Panc1 (cell line): Measurements from ENCODE around the gene ATF3. TPM values are rescaled to one million over a fixed set of nuclear protein-coding genes. Genes with fewer than 3 reads are reported as not detected.

Source experiments
- ATAC-seq: fragments of 200-7000 bp; cut with Tn5 transposase; 2 replicates; pipeline ENCODE4 v1.9.1; 2020; ENCODE audit warnings: mild to moderate bottlenecking, moderate library complexity
- BruUV-seq: library from RNA; stranded (reverse); fragments of 400-500 nt; replicated peaks from 2 replicates; lab custom pipeline; 2021; lab: Mats Ljungman, UMichigan
- CTCF ChIA-PET: fragments of 300-600 bp; sonication (Branson Sonifier 250); formaldehyde crosslinking; loops from one replicate; lab custom pipeline; 2022; ENCODE audit warnings: antibody characterized with exemption; lab: Charles Lee
- POLR2A ChIA-PET: fragments of 300-600 bp; sonication (Branson Sonifier 250); formaldehyde crosslinking; loops from one replicate; lab custom pipeline; 2022; ENCODE audit warnings: antibody characterized with exemption; lab: Charles Lee
- DNase-seq: peaks from one replicate; pipeline ENCODE4 v3.0.0-alpha.2; 2010; ENCODE audit warnings: low read depth, low spot score
- H3K27ac ChIP-seq: 2 replicates; pipeline ENCODE4 v1.5.1; 2011; ENCODE audit warnings: mild to moderate bottlenecking, low read length, inconsistent platforms
- H3K27me3 ChIP-seq: fragments of 200-500 bp; sonication (Bioruptor generic); 2 replicates; pipeline ENCODE4 v1.6.0; 2014; ENCODE audit warnings: low read length, inconsistent platforms; ENCODE audit not compliant: control insufficient read depth, insufficient read depth
- H3K36me3 ChIP-seq: fragments of 200-500 bp; sonication (Bioruptor generic); 2 replicates; pipeline ENCODE4 v1.5.1; 2014; ENCODE audit warnings: inconsistent platforms, mild to moderate bottlenecking, low read length, moderate library complexity; ENCODE audit not compliant: control insufficient read depth, insufficient read depth
- H3K4me1 ChIP-seq: 2 replicates; pipeline ENCODE4 v1.5.1; 2011; ENCODE audit warnings: inconsistent platforms, mild to moderate bottlenecking, low read length, moderate library complexity; ENCODE audit not compliant: control insufficient read depth, insufficient read depth
- H3K4me3 ChIP-seq, 2 experiments: 2 replicates each; pipeline ENCODE4 v1.5.1; 2011 to 2012; ENCODE audit warnings: low read depth in 2 of 2, low read length in 2 of 2, mild to moderate bottlenecking in 2 of 2, inconsistent platforms in 1 of 2, moderate library complexity in 1 of 2
- H3K9me3 ChIP-seq: fragments of 200-500 bp; sonication (Bioruptor generic); 2 replicates; pipeline ENCODE4 v1.5.1; 2014; ENCODE audit warnings: low read depth, mild to moderate bottlenecking, inconsistent platforms, low read length, moderate library complexity; ENCODE audit not compliant: control insufficient read depth, insufficient read depth
- CTCF ChIP-seq: fragments of 450-650 bp; IDR thresholded peaks from 2 replicates; pipeline ENCODE4 v1.5.1; 2017; ENCODE audit warnings: mild to moderate bottlenecking
- POLR2AphosphoS5 ChIP-seq: IDR thresholded peaks from 2 replicates; pipeline ENCODE4 v1.6.1; 2012; ENCODE audit warnings: mild to moderate bottlenecking, low read depth, low read length, moderate library complexity
- REST ChIP-seq, 2 experiments: IDR thresholded peaks; 2 replicates each; pipeline ENCODE4 v1.6.1; 2011 to 2012; ENCODE audit warnings: low read depth in 2 of 2, control low read depth in 1 of 2, low read length in 1 of 2, mild to moderate bottlenecking in 1 of 2, moderate library complexity in 1 of 2; ENCODE audit not compliant: insufficient read depth in 1 of 2
- SIN3A ChIP-seq: IDR thresholded peaks from 2 replicates; pipeline ENCODE4 v1.6.1; 2012; ENCODE audit warnings: low read depth, mild to moderate bottlenecking, low read length, moderate library complexity, borderline replicate concordance; ENCODE audit not compliant: insufficient read depth
- TCF7L2 ChIP-seq: IDR thresholded peaks from 2 replicates; pipeline ENCODE4 v1.6.1; 2011; ENCODE audit warnings: mild to moderate bottlenecking, low read depth, low read length, inconsistent platforms
- in situ Hi-C: cut with HindIII; loops from 2 replicates; pipeline ENCODE4 v1.10.0; 2016; ENCODE audit warnings: low sequenced_read_pairs, low pct_unique_long_range_greater_than_20kb
- intact Hi-C: fragments of 100-400 bp; cut with micrococcal nuclease; formaldehyde crosslinking; loops from one replicate; pipeline ENCODE4 v1.10.0; 2022; ENCODE audit not compliant: unreplicated experiment
- total RNA-seq: library from RNA; stranded (reverse); gene quantifications from one replicate; pipeline ENCODE4 v1.2.1, GENCODE V29; 2021; ENCODE audit not compliant: unreplicated experiment

ATF3 gene
- total RNA-seq, 1 experiment from 2014 or later: 13.3 TPM

GRCh38 chr1:212669102-212669501 lies 60.5 kb downstream of the ATF3 start:
- CTCF ChIA-PET: no interaction called here
- no TSS peak for BruUV-seq
- no peak overlapping the region for H3K27ac ChIP-seq
- intact Hi-C loops: loop anchor here (10.0 kb wide), 2 partner anchors 46 to 194 kb away; no protein-coding TSS in a partner anchor
- in situ Hi-C loops: no loop called here
- ATAC-seq (no peak), DNase-seq (no peak)
- no peaks in the 10 kb centered on the region for H3K27me3 ChIP-seq
- no peaks in the 10 kb centered on the region for H3K36me3 ChIP-seq
- H3K4me3 ChIP-seq: no peak overlapping the region
- no peaks in the 10 kb centered on the region for H3K9me3 ChIP-seq
- no peak for TF ChIP-seq POLR2AphosphoS5
- TF ChIP-seq REST (IDR thresholded peaks at IDR 0.05; ENCODE audit: insufficient read depth in 1 of 2, low read depth in 2 of 2, low read length in 1 of 2): no peak
- TF ChIP-seq CTCF: peak; percentile 24; the same call in 1 of the 2 replicates
- TF ChIP-seq TCF7L2: no peak
- no peak for TF ChIP-seq SIN3A
- H3K4me1 ChIP-seq: no peaks in the 10 kb centered on the region
- POLR2A ChIA-PET: no interaction called here

- H3K4me1 ChIP-seq: no peaks in the 10 kb centered on the region
- no peaks in the 10 kb centered on the region for H3K9me3 ChIP-seq
- H3K27me3 ChIP-seq: no peaks in the 10 kb centered on the region
- H3K4me3 ChIP-seq: no peak overlapping the region
- ChIA-PET POLR2A (no interaction called here), CTCF (no interaction called here)
- TF ChIP-seq REST (IDR thresholded peaks at IDR 0.05; ENCODE audit: insufficient read depth in 1 of 2, low read depth in 2 of 2, low read length in 1 of 2) (no peak), CTCF (no peak), SIN3A (no peak), POLR2AphosphoS5 (no peak), TCF7L2 (no peak)
- no peaks in the 10 kb centered on the region for H3K36me3 ChIP-seq
- intact Hi-C loops (loop anchor here (10.0 kb wide), 2 partner anchors 45 to 195 kb away; no protein-coding TSS in a partner anchor), in situ Hi-C loops (no loop called here)
- ATAC-seq (no peak), DNase-seq (no peak)
- no peak overlapping the region for H3K27ac ChIP-seq
- no TSS peak for BruUV-seq
Observed at GRCh38 chr1:212669600-212669999, 61.0 kb downstream of the ATF3 start.
